ENCODE data around the gene FRYL.
"Not testable (repeated sequence)": the region's sequence is repeated elsewhere in the genome, so short reads cannot be mapped to it uniquely, and the experiment has no call there.

FRYL gene

GRCh38 chr4:48693856-48694574, 86.1 kb downstream of the FRYL start:
- no peak for DNase-seq

- no peak for DNase-seq
Measured at GRCh38 chr4:48692897-48693296, 87.2 kb downstream of the FRYL start.

DNA sequence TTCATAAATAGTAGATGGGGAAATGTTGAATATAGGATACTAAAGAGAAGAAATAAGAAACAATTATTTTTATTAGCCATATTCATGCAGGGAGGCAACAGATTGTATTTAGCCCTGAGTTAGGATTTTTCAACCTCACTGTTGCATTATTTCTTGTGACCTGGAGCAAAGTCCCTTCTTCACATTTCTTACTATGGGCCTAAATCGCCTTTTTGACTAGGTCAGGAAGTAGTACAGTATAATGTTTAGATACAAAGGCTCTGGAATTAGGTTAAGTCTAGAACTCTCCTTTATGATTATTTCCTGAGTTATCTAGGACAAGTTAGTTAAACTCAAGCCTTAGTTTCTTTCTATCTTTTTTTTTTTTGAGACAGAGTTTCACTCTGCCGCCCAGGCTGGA, 88.0 kb downstream of the FRYL start:
- DNase-seq = no peak

GRCh38 chr4:48688953-48689352, 91.1 kb downstream of the FRYL start:
- DNase-seq = no peak

DNA sequence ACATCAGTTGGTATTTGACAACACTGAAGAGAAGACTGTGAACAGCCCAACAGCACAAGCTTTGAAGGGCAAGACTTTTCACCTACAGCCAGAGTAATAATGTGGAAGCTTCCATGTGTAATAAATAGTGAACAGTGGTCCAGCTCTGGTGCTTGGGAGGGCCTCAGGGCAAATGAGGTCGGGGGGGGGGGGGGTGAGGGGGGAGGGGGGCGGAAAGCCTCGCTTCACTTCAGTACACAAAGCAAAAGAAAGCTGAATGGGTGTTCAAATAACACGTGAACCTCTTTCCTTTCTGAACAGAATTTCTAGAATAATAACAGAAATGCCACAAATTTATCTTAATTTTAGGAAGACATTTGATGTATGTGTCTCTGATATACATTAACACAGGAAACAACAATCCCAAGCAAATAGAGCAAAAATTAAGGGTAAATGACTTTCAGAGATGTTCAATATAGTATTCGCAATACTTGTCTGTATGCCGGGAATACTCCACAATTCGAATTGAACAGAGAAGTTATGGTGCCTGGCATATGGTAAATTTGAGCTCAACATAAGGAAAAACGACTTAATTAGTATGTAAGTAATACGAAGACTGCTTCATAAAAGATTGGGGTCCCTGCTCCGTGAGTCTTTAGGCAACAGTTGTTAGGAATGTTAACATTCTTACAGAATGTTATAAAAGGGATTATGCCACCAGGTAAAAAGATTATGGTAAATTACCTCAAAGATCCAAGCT, 92.6 kb downstream of the FRYL start:
- no peak for DNase-seq

GRCh38 chr4:48686369-48686768, 93.7 kb downstream of the FRYL start:
- no peak for DNase-seq

- DNase-seq = no peak
Measured at GRCh38 chr4:48683784-48684666, 96.1 kb downstream of the FRYL start.

GRCh38 chr4:48682870-48683269, 97.2 kb downstream of the FRYL start:
- not testable (repeated sequence) for DNase-seq

DNA sequence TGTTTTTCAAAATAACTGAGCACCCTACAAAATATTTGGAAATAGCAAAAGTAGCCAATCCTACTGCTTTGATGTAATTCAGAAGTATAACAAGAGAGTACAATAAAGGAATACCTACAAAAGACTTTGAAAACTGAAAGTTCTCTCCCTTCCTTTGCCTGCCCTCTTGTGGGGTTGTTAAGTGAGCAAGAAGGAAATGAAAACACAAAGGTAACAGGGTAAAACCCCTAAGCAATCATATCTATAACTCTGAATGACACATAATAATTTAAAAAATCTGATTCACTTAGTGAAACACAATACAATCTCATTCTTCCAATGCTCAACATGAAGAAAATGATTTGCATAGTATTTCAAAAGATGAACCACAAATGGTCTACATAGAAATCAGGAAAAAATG, 98.2 kb downstream of the FRYL start:
- DNase-seq = no peak

GRCh38 chr4:48680848-48681568, 99.1 kb downstream of the FRYL start:
- no peak for DNase-seq

- no peak for DNase-seq
Measured at GRCh38 chr4:48673537-48673936, 106.5 kb downstream of the FRYL start.

GRCh38 chr4:48670587-48670986, 109.5 kb downstream of the FRYL start:
- no peak for DNase-seq

DNA sequence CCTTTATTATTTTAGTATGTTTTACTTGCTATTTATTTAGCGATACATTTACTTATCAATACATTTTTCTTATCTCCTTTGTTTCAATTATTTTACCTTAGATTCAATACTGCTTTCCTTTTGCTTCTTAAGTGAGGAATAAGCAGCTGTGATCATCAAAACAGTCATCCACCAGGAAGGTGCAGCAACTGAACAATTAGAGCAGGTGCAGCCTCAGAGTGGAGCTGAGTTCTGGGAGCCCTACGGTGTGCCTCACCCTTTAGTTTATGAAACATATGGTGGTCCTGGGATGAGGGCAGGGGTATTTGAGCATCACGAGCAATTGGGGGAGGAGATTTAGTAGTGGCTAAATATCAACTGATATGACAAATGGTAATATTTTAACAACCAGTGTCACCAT, 111.0 kb downstream of the FRYL start:
- no peak for DNase-seq

DNA sequence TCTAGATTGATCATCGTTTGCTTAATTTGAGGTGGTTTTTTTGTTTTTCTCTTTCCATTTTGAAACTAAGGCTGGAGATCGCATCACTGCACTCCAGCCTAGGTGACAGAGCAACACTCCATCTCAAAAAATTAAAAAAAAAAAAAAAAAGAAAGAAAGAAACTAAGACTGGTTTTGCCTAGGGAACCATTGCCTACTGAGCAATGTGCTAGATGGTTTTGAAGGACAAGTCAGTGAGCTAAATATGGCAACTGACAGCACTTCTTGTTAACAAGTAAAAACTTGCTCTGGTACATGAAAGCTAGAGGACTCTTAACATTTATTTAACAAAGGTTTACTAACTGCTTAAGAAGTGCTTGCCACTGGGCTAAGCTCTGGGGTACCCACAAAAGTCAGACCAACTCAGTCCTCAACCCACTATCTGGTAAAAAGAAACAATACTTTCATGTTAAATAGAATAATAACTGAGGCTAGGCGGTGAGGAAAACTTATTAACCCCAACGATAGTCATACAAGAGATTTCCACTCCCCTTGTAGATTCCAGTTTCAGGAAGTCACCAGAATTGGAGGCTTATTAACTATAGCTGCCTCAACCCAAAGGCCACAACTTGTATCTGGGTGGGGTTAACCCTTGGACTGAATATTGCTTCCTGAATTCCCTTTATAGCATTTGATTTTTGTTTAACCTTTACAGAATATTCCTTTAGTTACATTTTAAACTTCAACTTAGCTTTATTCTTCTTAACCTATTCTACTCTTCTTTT, 111.6 kb downstream of the FRYL start:
- no peak for DNase-seq

DNA sequence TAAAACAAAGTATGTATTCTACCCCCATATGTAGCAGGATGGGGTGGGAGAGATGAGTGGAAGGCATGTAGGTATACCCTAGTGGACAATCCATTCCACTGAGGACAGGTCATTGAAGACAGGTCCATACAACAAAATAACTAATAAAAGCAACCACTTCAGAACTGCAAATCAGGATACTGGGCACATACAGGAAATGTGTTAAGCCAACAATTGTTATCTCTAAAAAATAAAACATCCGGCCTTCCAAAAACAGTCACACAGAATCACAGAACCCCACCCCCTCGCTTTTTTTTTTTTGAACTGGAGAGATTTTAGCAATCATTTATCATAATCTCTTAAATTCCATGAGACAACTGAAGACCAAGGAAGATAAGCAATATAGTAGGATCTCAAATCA, 112.9 kb downstream of the FRYL start:
- DNase-seq = no peak

- DNase-seq = no peak
Measured at GRCh38 chr4:48665555-48666186, 114.4 kb downstream of the FRYL start.

GRCh38 chr4:48664938-48665337, 115.1 kb downstream of the FRYL start:
- no peak for DNase-seq

DNA sequence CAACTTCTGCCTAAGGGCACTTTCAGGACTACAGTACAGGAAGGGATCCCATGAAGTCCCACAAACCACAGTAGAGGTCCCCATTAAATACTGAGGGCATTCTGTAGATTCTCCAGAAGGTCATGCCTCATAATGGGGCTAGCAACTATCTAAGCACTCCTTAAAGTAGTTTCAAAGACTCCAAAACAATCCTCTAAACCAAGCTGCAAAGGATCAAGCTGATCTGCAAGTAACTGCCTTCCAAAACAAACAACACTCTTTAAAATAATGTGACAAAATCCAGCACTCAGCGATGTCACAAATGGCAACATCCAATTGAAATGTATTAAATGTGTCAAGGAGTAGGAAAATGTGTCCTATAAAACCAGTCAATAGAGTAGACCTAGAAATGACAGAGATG, 118.7 kb downstream of the FRYL start:
- no peak for DNase-seq

- DNase-seq = no peak
Measured at GRCh38 chr4:48660347-48660746, 119.7 kb downstream of the FRYL start.

DNA sequence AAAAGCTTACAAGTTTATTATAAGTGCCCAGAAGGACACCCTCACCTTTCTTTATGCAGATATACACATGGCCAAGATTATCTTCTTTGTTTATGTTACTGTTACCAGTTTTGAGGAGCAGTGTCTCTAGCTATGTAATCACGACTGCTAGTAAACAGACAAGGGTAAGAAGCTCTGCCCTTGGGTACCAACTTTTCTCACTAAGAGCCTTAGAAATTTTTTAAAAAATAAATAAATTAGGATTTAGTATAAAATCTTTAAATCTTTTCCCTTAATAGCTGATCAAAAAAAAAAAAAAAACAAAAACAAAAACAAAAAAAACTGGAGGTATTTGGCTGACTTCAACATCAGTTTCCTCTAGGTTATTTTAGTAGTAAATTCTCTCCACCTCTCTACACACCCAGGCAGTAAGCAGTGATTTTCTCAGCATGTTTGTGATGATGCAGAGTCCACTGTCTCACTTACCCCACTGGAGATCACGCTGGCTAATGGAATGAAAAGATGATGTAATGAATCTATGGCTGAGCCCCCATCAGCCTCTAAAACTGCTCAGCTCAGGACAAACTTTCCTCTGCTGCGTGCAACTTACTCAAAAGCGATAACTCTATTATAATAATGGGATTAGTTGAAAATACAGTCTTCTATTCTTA, 125.9 kb downstream of the FRYL start:
- DNase-seq = no peak

Data from NCI-H1694 (cell line).